ENCODE data around the gene SRGAP2B.
"Not testable (repeated sequence)": the region's sequence is repeated elsewhere in the genome, so short reads cannot be mapped to it uniquely, and the experiment has no call there.

SRGAP2B gene

DNA sequence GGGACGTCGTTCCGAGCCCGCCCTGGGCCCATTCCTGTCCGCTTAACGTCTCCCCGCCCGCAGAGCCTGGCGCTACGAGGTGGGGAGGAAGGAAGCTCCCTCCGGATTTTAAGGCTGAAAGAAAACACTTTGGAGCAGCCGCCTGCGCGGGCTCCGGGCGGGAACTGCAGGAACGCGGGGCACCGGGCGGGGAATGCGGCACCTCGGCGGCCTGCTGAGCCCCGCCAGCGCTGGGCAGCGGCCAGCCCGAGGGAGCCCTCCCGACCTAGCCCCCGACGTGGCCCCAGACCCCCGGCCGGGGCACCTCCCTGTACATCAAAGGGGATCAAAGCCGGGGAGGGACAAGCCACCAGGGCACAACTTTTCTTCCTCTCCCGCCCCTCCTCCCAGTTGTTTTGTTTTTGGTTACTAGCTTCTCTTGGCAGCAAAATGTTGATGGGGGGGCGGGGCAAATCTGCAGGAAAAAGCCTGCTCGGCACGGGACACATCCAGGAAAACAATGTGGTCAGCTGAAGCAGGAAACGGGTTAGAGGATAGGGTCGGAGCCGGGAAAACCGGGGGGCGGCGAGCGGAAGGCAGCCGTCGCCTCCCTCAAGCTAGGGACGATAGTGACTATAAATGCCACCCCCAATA, 1.5 kb downstream of the SRGAP2B start:
- not testable (repeated sequence) for DNase-seq (ENCODE audit: extremely low read depth in 1 of 2, low read depth in 1 of 2)

DNA sequence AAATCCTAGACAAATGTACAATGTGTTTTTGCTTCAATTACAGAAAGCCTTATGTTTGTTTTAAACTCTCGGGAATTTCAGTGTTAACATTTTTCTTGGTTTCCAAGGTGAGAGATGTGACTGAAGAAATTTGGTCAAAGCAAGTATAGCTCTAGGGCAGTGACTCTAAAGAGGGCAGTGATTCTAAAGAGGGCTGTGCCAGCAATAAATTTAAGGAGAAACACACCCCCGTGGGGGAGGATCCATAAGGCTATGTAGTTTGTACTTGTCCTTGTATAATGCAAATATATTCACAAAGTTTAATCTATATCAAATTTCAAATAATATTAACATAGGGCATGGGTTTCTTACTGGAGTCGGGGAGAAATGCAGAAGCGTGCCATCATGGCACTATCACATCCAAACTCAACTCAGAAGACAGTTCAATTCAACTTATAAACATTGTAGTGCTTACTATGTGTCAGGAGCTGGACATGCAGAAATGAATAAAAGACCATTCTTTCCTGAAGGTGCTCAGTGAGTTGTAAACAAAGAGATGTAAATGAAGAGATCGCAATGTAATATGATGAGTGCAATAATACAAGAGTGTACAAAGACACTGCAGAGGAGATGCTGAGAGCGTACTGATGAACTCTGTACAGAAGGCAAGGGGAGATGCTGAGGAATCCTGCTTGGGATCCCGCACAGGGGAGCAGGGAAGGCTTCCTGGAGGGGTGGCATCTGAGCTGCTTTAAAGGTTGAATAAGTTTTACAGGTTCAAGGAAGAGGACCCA, 12.5 kb downstream of the SRGAP2B start:
- DNase-seq (ENCODE audit: extremely low read depth in 1 of 2, low read depth in 1 of 2), result not testable (repeated sequence)

GRCh38 chr1:145080193-145080592, 14.9 kb downstream of the SRGAP2B start:
- DNase-seq (ENCODE audit: extremely low read depth in 1 of 2, low read depth in 1 of 2), result not testable (repeated sequence)

GRCh38 chr1:145079737-145080136, 15.4 kb downstream of the SRGAP2B start:
- not testable (repeated sequence) for DNase-seq (ENCODE audit: extremely low read depth in 1 of 2, low read depth in 1 of 2)

GRCh38 chr1:145078787-145079370, 16.2 kb downstream of the SRGAP2B start:
- not testable (repeated sequence) for DNase-seq (ENCODE audit: extremely low read depth in 1 of 2, low read depth in 1 of 2)

- DNase-seq (ENCODE audit: extremely low read depth in 1 of 2, low read depth in 1 of 2), result not testable (repeated sequence)
Measured at GRCh38 chr1:145077872-145078786, 17.0 kb downstream of the SRGAP2B start.

- not testable (repeated sequence) for DNase-seq (ENCODE audit: extremely low read depth in 1 of 2, low read depth in 1 of 2)
Measured at GRCh38 chr1:145076877-145077276, 18.3 kb downstream of the SRGAP2B start.

GRCh38 chr1:145074021-145074559, 21.0 kb downstream of the SRGAP2B start:
- DNase-seq (ENCODE audit: extremely low read depth in 1 of 2, low read depth in 1 of 2), result not testable (repeated sequence)

- DNase-seq (ENCODE audit: extremely low read depth in 1 of 2, low read depth in 1 of 2), result not testable (repeated sequence)
Measured at GRCh38 chr1:145071569-145071968, 23.6 kb downstream of the SRGAP2B start.

DNA sequence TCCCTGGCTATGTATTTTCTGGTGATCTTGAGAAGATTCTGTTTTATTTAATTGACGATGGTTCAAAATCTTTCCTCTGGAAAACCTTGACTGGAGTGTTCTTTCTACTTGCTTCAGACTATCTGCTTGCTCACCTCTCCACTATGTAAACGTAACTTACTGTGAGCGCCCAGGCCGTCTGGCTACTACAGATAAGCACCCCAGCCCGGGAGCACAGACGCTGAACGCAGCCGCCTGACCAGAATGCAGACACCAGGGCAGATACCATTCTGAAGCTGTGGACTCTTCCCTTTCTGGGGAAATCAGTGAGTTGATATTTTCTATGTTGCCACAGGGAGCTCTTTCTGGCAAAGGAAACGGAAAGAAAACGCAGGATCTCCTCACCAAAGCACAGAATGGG, 28.6 kb downstream of the SRGAP2B start:
- not testable (repeated sequence) for DNase-seq (ENCODE audit: extremely low read depth in 1 of 2, low read depth in 1 of 2)

DNA sequence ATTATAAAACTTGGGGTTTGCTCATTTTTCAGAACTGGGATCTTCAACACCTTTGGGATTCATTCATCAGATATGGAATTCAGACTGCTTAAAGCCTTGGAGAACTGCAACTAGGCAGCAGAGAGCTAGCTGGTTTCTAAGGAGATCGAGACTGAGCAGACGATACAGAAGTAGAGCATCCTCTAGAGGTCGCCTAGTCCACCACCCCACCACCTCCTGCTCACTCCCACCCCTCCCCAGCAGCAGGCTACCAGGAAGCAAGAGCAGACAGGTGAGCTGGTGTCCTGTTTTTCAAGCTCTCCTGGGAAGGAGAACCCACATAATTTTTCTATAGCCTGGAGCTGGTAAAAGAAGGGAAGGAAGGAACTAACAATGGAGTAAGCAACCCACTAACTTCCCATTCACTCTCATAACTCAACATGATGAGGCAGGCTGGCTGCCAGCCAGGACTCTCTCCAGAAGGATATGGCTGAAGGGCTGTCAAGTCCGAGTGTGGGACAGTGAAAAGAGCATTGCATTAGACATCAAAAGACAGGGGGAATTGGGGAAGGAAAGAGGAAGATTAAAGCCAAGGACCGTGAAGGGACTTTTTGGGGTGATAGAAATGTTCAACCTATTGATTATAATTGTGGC, 29.8 kb downstream of the SRGAP2B start:
- DNase-seq (ENCODE audit: extremely low read depth in 1 of 2, low read depth in 1 of 2), result not testable (repeated sequence)

- DNase-seq (ENCODE audit: extremely low read depth in 1 of 2, low read depth in 1 of 2), result not testable (repeated sequence)
Measured at GRCh38 chr1:145063941-145064648, 31.0 kb downstream of the SRGAP2B start.

GRCh38 chr1:145063285-145063684, 31.8 kb downstream of the SRGAP2B start:
- DNase-seq (ENCODE audit: extremely low read depth in 1 of 2, low read depth in 1 of 2), result not testable (repeated sequence)

GRCh38 chr1:145058184-145058583, 36.9 kb downstream of the SRGAP2B start:
- DNase-seq (ENCODE audit: extremely low read depth in 1 of 2, low read depth in 1 of 2), result not testable (repeated sequence)

GRCh38 chr1:145055217-145055760, 39.8 kb downstream of the SRGAP2B start:
- DNase-seq (ENCODE audit: extremely low read depth in 1 of 2, low read depth in 1 of 2), result not testable (repeated sequence)

DNA sequence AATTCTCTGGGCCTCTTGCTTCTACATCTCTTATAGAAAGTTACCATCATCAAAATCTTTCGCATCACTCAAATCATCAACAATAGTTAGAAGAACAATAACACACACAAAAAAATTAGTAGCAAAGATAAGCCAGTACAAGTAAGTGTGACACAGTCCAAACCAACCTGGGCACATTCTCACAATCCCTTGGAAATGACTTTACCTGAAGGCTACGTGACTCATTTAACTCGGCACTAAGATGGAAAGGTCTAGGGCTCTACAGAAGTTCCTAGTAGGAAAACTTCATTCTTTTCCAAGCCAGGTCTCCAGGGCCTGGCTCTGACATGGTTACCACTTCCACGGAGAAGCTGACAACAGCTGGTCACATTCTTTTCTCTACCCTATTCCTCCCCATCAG, 41.7 kb downstream of the SRGAP2B start:
- DNase-seq (ENCODE audit: extremely low read depth in 1 of 2, low read depth in 1 of 2), result not testable (repeated sequence)

DNA sequence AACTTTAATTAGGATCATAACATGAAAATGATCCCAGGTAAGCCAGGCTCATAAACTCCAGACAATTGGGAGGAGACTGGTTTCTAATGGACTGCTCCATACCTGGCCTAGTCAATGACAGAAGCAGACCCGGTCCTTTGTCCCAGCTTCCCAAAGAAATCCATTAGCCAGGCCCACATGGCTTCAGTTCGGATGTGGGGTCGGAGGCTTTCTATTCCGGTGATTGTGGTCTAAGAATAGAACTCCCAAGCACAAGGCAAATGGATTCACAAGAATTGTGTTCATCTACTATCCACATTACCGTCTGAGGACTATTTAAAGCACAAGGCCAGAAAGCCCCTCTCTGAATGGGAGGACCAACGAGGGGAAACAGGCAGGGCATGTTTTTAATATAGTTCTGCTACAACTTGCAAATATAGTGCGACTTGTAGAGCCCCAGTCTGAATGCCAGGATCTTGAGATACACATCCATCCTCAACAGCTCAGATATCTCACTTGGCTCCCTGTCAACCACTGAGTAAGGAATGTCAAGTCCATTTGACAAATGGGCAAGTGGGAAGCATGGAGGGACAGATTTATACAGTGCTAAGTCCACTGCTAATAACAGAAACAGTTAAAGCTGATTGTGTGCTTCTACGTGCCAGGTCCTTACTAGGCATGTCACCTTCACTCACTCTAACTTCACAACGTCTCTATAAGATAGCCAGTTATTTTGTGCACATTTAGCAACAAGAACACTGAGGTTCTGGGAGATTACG, 42.9 kb downstream of the SRGAP2B start:
- DNase-seq (ENCODE audit: extremely low read depth in 1 of 2, low read depth in 1 of 2), result not testable (repeated sequence)

GRCh38 chr1:145048181-145048856, 46.8 kb downstream of the SRGAP2B start:
- not testable (repeated sequence) for DNase-seq (ENCODE audit: extremely low read depth in 1 of 2, low read depth in 1 of 2)
